Bronchial epithelial cell (primary cell): Measurements from ENCODE around the gene SLC24A1. TPM values are rescaled to one million over a fixed set of nuclear protein-coding genes. Genes with fewer than 3 reads are reported as not detected.
A peak's percentile ranks its signal among the peaks of the same experiment; 100 is the strongest.

ENCODE experiments used
- DNase-seq: peaks from one replicate; pipeline ENCODE4 v3.0.0-alpha.2; 2010; ENCODE audit warnings: low read depth
- FAIRE-seq: peaks from 2 replicates; lab custom pipeline; 2011; peaks lifted over from hg19 to GRCh38; lab: Jason Lieb, UNC
- H3K27me3 ChIP-seq: 2 replicates; pipeline ENCODE4 v1.5.1; 2011; ENCODE audit warnings: low read length; ENCODE audit not compliant: control insufficient read depth, insufficient read depth
- H3K36me3 ChIP-seq: 2 replicates; pipeline ENCODE4 v1.5.1; 2011; ENCODE audit warnings: low read length; ENCODE audit not compliant: control insufficient read depth, insufficient read depth
- H3K4me3 ChIP-seq: 2 replicates; pipeline ENCODE4 v1.5.1; 2011; ENCODE audit warnings: mild to moderate bottlenecking, low read depth, low read length, control low read depth
- total RNA-seq: library from RNA; depleted of rRNA; stranded (reverse); fragments of >200 nt; gene quantifications from 2 replicates; pipeline ENCODE4 v1.2.1, GENCODE V29; 2014
- TF ChIP-seq, protein P1 (sequence below): IDR thresholded peaks from 2 replicates; pipeline ENCODE4 v1.5.1; 2011; ENCODE audit warnings: mild to moderate bottlenecking, moderate library complexity, low read length, control low read depth, inconsistent platforms; ENCODE audit not compliant: insufficient read depth, severe bottlenecking

Gene SLC24A1
- total RNA-seq, 1 donor from 2014 or later, result 1.6 TPM

DNA sequence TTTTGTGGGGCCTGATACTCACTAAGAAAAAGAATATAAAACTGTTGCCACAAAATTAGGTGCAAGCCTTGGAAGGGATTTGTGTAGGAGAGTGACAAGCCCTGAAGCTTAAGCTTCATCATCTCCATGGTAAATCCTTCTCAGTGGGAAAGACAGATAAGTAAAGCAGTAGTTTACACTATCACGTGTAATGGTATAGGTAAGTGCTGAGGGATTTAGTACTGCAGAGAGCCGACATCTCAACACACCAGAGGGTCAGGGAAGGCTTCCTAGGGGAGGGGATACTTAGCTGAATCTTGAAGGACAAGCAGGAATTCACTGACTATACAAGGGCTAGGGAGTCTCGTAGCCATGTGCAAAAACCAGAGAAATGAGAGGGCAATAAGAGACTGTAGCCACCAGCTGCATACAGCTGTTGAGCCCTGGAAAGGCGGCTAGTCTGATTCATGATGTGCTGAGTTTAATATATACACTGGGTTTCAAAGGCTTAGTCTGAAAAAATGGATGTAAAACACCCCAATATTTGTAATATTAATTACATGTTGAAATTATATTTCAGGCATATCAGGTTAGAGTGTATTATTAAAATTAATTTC is 11.1 kb downstream of the SLC24A1 start:
- DNase-seq (no peak), FAIRE-seq (no peak)
- Histone ChIP-seq H3K36me3 (no peaks in the 10 kb centered on the region), H3K27me3 (no peaks in the 10 kb centered on the region), H3K4me3 (no peak overlapping the region)
- TF ChIP-seq, protein P1, sequence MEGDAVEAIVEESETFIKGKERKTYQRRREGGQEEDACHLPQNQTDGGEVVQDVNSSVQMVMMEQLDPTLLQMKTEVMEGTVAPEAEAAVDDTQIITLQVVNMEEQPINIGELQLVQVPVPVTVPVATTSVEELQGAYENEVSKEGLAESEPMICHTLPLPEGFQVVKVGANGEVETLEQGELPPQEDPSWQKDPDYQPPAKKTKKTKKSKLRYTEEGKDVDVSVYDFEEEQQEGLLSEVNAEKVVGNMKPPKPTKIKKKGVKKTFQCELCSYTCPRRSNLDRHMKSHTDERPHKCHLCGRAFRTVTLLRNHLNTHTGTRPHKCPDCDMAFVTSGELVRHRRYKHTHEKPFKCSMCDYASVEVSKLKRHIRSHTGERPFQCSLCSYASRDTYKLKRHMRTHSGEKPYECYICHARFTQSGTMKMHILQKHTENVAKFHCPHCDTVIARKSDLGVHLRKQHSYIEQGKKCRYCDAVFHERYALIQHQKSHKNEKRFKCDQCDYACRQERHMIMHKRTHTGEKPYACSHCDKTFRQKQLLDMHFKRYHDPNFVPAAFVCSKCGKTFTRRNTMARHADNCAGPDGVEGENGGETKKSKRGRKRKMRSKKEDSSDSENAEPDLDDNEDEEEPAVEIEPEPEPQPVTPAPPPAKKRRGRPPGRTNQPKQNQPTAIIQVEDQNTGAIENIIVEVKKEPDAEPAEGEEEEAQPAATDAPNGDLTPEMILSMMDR, result no peak

DNA sequence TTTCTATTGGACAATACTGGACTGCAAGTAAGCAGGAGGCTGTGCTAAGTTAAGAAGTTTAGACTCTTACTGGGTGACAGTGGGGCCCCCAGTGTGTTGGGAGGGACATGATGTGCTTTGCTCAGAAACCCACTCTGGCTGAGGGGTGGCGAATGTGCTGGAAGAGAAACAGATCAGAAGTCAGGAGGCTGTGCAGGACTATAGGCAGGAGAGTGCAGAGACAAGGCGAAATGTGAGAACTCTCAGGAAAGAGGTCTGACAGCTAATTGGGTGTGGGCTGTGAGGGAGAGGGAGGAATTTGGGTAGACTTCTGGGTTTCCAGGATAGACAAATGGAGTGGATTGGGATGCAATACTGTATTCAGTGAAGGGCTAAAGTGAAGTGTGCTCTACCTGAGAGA is 12.0 kb downstream of the SLC24A1 start:
- DNase-seq (no peak), FAIRE-seq (no peak)
- Histone ChIP-seq H3K4me3 (no peak overlapping the region), H3K36me3 (no peaks in the 10 kb centered on the region), H3K27me3 (no peaks in the 10 kb centered on the region)
- TF ChIP-seq, protein P1, result no peak

- Histone ChIP-seq H3K36me3 (no peaks in the 10 kb centered on the region), H3K27me3 (no peaks in the 10 kb centered on the region), H3K4me3 (no peak overlapping the region)
- peak; percentile 88 for DNase-seq
- TF ChIP-seq, protein P1, result no peak
- peak; percentile 40 for FAIRE-seq
These were observed 12.6 kb downstream of the SLC24A1 start for GRCh38 chr15:65634356-65634755.

GRCh38 chr15:65638109-65638508 is 16.4 kb downstream of the SLC24A1 start:
- no peak for DNase-seq
- Histone ChIP-seq H3K27me3 (no peaks in the 10 kb centered on the region), H3K36me3 (no peaks in the 10 kb centered on the region), H3K4me3 (no peak overlapping the region)
- FAIRE-seq, result no peak
- TF ChIP-seq, protein P1, result no peak

DNA sequence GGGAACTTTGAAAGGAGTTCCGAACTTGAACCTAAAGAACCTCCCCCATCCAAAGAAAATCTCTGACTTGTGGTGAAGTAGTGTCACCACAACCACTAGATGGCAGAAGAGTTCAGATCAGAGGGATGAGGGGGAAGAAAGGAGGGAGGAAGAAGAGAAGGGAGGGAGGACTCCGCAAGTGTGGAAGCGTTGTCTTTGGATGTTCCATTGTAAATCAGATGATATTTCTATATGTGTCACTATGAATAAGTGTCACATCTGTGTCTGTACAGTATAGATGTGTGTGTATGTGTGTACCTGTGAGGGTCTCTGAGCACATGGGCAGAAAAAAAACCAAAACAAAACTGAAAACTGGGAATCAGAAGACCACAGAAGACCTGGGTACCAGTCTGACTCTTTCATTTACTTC is 16.9 kb downstream of the SLC24A1 start:
- Histone ChIP-seq H3K36me3 (no peaks in the 10 kb centered on the region), H3K4me3 (no peak overlapping the region), H3K27me3 (no peaks in the 10 kb centered on the region)
- DNase-seq, result peak; percentile 69
- TF ChIP-seq, protein P1, result peak; percentile 64
- no peak for FAIRE-seq

DNA sequence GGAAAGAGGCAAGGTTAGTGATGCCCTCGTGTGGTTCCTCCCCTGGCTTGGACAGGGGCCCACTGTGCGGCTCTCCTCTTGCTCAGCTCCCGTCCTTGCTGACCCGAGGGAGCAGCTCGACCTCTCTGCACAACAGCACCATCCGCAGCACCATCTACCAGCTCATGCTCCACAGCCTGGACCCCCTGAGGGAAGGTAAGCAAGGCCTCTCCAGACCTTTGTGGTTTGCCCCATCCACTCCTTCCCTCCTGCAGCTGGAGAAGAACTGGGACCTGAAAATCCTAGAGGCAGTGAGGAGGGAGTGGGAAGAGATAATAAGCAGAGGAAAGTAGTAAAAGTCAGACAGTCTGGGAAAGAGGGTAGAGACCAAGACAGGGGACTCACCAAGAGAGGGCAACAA is 17.8 kb downstream of the SLC24A1 start:
- no peaks in the 10 kb centered on the region for H3K36me3 ChIP-seq
- no peaks in the 10 kb centered on the region for H3K27me3 ChIP-seq
- TF ChIP-seq, protein P1, result no peak
- FAIRE-seq, result no peak
- no peak overlapping the region for H3K4me3 ChIP-seq
- DNase-seq, result no peak
